GM19351 (cell line): ENCODE results near the gene MAPKAP1.

Source experiments
- ATAC-seq: cut with Tn5 transposase; IDR thresholded peaks from one replicate; pipeline ENCODE4 v1.9.1; 2021; ENCODE audit warnings: mild to moderate bottlenecking, moderate library complexity; ENCODE audit not compliant: unreplicated experiment

The MAPKAP1 gene

DNA sequence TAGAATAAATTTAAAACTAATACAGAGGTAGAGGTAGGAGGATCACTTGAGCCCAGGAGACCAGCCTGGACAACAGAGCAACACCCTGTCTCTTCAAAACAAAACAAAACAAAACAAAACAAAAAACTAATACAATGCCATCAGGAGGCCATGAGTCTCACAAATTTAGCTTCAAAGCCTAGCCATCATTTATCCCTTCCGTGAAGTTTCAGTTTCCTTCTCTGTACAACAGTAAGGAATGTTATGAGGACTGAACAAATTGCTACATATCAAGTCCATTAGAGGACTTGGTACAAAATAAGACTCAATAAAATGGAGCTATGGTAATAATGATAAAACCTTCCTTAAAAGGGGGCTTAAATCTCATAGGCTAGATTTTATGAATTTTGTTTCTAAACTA is 60.8 kb downstream of the MAPKAP1 start:
- no peak for ATAC-seq

DNA sequence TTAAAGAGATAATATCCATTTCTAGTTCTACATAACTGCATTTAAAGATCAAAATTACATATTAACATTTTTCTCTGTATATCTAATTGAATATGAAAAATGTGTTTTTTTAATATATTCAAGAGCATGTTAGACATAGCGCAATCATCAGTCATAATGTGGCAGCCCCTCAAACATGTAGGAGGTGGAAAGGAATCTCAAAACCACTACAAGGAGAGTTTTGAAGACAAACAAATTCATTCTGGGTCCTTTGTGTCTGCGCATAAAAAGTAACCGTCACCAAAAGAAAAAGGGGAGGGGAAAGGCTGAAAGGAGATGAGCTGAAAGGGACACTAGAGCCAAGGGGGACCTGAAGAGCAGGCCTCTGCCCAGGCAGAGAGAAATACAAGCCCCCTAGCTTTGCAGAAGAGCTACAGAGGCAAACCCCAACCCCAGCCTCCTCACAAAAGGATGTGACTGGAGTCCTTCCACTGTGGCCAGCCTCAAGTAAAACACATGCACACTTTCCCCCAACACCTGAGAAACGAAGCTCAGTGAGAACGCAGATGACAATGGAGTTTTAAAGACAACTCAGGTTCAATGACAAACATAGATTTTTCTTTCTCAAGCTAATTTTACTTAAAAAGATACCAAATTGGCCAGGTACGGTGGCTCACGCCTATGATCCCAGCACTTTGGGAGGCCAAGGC is 62.0 kb downstream of the MAPKAP1 start:
- ATAC-seq: no peak

DNA sequence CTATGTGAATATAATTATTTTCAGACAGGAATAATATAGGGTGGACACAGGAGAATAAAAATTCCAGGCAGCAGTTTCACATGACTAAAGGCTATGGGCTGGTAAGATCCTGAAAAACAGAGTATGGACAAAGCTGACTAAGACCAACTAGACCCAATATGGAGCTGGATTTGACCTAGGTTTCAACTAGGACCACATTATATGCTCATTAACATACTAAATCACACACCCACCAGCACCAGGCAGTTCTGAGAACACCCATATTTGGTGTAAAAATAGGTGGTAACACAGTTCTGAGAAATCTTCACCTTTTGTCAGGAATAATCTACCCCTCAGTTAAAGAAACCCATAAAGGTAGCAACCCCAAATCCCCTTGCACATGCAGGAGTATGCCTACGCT is 64.7 kb downstream of the MAPKAP1 start:
- ATAC-seq: no peak

DNA sequence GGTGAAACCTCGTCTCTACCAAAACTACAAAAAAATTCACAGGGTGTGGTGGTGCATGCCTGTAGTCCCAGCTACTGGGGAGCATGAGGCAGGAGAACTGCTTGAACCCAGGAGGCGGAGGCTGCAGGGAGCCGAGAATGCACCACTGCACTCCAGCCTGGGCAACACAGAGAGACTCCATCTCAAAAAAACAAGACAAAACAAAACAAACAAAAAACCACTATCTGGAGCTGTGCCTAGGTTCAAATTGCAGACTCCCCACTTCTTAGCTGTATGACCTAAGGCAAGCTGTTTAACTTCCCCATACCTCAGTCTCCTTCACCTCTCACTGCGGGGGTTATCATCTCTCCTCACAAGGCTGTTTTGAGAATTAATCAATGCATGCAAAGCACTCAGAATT is 68.0 kb downstream of the MAPKAP1 start:
- no peak for ATAC-seq

DNA sequence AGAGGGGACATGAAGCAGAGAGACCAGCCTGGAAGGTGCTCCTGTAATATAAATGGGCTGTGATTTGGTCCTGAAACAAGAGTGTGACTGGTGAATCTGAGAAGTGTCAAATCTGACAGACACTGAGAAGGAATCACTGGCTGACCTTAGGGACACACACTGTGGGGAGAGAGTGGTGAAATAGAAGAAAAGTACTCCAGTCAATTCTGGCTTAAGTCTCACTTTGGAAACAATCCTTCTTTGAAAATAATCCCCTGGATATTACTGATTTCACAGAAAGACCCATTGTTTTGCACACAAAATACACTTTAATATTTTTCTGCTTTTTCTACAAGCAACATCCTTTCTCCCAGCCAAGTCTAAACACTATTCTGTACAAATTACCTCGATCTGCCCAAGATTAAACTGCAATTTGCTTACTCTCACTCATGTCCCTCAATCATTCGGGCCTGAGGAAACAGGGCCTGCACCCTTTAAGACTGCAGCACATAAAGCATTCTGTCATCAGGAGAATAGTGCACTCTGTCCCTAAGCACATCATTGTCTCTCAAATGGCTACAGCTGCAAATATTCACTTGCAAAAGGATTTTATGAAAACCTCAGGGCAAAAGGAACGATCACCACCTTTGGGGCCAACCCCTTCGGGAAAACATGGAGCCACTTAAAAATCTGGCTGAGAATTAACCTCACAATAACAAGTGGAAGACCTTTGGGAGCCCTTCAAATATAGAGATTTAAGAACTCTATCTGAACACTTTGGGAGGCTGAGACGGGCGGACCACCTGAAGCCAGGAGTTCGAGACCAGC is 68.6 kb downstream of the MAPKAP1 start:
- no peak for ATAC-seq

DNA sequence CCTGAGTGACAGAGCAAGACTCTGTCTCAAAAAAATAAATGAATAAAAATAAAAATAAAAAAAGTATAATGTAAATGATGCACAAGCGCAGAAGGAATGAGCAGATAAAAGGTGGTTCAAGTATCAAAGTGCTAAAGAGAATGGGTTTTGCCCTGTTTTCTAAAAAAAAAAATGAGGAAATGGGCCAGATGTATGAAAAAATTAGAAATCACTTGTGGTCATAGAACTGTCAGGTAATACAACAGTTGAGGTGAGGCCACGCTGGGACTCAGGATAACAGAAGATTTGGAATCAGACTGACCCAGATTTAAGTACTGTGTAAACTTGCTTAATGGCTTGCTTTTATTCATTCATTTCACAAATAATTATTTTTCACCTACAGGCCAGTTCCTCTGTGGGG is 69.8 kb downstream of the MAPKAP1 start:
- ATAC-seq: no peak

DNA sequence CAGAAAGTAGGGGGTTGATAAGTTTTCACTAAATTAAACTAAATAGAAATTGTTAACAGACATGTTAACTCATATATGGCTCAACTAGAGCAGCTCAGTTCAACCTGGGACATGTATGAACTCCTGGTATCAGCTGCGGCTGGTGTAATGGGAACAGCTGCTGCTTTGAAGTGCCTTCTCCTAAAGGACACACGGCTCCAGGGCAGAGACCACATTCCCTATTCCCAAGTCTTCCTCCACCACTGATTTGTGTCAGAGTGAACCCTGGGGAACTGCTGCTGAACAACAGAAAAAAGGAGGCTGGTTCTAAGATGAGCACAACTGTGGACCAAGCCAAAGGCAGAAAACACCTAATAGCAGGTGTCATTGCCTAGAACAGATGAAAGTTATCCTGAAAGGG is 71.1 kb downstream of the MAPKAP1 start:
- ATAC-seq: no peak

DNA sequence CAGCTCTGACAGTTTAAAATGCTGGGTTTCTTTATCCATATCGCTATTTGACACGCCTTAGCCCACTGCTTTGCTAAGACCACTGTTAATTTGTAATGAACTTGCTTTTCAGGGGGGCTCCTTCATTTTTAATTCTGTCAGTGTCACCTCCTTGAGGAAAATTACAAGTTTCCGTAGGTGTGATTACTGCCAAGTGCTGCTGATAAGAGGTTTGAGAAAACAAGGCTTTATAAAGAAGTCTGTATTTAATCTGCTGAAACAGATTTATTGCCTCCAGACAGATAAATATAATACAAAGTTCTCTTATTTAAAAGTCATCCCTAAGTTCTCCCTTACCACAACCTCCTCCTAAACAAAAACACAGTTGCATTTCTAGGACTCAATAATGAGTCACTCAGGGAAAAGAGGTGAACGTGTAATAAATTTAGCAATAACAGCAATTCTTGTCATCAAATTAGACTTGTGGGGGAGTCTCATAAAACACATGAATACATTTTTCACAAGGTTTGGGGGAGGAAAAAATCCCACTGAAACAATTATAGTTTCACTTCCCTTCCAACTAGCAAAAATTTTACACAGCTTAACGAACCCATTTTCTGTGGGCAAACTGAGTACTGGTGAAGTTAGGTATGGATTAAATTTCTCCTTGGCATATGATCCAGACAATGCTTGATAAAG is 72.8 kb downstream of the MAPKAP1 start:
- no peak for ATAC-seq

DNA sequence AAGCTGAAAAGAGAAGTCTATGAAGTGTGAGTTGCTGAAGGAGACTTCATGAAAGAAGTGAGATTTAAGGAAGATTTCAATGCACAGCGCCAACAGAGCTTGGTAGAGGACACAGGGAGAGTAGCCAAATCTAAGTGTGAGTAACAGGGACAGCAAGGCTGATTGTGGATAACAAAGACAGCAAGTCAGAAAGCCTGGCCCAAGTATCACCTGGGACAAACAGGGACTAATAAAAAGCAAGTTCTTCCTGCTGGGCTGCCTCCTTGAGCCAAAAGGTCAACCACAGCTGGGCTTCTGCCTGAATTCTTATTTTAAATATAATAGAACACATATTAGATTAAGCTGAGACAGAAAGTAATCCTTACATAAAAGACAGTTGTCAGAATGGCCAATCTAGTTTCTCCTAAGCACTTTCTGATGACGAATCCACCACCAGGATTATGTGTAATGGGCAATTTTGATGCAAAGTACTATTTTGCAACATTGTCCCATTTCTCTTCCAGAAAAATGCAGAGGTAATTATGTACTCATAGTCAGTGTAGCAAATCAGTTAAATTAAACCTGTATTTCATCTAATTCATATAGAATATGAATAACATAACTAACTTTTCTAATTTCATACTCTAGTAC is 73.8 kb downstream of the MAPKAP1 start:
- no peak for ATAC-seq

DNA sequence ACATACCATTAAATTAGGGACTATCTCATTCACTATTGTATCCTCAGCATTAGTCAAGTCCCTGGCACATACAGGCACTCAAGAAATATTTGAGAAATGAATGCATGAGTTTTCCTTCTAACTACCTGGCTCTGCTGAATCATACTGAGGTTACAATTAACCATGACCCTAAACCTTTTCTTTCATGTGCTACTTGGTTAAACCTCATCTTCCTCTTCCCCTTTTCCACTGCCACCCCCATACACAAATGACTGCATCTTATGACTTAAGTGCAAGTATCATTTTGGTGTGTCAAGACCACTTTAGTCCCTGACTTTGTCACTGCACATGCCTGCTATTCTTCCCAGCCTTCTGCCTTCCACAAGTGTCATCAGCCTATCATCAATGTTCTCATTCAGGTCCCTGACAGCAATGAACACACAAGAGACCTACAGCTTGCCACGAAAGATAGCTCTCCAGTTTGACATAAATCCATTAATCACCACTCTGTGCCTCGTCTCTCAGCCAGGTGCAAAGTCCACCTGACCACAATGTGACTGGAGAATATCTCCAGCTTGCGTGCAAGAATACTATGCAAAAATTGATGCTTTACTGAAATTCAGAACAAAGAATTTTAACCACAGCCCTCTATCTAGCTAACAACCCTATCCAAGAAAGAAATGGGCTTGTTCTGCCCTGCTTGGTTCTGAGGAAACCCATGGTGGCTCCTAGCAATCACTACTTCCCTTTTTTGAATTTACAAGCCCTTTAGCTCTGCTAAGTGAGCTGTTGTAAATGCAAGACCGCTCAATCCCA is 74.5 kb downstream of the MAPKAP1 start:
- peak; percentile 60 for ATAC-seq

DNA sequence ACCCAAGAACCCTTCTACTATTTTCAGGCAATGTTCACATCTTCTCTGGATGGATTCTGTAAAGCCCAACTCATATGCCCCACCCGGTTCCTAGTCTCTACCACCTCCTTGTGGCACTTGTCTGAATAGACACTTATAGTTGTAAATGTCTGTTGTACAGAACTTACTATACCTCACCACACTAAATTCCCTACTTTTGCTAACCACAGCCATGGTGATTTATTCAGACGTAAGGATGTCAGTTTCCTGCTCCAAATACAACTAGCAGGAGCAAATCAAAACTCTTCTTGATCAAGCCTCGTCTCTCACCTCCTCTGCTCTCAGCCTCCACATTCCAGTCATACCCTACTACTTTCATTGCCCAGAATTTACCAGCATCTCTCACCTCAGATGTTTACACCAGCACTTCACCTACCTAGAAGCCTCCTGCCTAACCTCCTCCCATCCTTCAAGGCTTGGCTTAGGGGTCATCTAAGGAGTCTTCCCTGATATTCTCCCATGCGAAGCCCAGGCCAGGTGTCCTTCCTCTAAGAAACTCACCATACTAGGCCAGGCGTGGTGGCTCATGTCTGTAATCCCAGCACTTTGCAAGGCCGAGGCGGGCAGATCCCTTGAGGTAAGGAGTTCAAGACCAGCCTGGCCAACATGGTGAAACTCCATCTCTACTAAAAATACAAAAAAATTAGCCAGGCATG is 75.5 kb downstream of the MAPKAP1 start:
- no peak for ATAC-seq

DNA sequence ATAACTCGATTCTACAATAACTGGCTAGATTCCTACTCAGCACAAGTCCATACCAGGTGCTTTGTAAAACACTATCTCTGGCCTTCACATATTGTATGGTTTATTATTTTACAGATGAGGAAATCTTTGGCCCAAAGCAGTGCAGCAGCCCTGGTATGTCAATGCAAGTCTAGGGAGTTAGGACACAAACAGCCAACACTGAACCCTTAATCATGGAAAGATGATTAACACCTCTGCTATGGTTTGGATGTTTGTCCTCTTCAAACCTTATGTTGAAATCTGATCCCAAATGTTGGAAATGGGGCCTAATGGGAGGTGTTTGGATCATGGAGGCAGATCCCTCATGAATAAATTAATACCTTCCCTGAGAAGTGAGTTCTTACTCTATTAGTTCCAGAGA is 76.6 kb downstream of the MAPKAP1 start:
- ATAC-seq: no peak

DNA sequence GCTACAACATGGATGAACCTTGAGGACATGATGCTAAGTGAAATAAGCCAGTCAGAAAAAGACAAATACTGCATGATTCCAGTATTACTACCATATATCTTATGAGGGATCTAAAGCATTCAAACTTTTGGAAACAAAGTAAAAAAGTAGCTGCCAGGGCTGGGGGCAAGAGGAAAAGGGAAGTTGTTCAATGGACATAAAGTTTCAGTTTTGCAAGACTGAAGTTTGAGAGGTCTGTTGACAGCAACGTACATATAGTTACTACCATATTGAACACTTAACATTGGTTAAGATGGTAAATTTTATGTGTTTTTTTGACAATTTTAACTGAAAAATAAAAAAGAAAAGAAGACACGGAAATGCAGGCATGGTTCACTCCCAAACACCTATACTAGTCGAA is 77.6 kb downstream of the MAPKAP1 start:
- ATAC-seq: no peak

DNA sequence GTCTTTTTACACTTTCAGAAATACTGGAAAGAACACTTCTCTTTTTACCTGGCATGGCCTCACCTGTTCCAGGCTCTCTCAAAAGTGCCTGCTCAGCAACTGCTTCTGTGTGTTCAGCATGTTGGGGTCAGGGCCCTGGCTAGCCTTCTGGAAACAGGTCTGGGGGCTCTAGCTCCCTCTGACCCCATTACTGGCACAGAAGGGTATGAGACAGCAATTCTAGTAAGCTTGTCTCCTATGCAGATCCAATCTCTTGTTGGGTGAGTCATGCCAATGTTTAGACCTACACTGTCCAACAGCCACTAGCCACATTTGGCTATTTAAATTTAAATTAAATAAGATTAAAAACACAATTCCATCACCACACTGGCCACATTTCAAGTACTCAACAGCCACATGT is 80.8 kb downstream of the MAPKAP1 start:
- ATAC-seq: no peak

DNA sequence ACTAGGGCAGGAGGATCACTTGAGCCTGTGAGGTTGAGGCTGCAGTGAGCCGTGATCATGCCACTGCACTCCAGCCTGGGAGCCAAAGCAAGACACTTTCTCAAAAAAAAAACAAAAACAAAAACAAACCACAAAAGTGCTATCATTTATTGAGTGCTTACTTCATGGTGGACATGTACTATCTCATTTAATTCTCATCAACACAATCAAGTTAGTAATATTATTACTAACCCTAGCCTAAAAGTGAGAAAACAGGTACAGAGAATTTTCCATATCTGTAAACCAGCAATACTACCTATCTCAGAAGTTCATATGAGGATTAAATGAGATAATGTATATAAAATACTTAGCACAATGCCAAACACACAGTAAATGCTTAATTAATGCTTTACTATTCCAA is 85.8 kb downstream of the MAPKAP1 start:
- no peak for ATAC-seq

DNA sequence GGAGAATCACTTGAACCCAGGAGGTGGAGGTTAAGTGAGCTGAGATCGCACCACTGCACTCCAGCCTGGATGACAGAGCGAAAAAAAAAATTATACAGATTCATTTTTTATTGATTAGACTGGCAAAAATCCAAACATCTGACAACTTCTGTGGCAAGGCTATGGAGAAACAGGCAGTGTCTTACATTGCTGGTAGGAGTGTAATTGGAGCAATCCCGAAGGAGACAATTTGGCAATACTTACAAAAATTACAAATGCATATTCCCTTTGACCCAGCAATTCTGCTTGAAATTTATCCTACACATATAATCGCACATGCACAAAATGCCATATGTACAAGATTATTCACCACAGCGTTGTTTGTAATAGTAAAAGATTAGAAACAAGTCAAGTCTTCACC is 86.8 kb downstream of the MAPKAP1 start:
- ATAC-seq: no peak

DNA sequence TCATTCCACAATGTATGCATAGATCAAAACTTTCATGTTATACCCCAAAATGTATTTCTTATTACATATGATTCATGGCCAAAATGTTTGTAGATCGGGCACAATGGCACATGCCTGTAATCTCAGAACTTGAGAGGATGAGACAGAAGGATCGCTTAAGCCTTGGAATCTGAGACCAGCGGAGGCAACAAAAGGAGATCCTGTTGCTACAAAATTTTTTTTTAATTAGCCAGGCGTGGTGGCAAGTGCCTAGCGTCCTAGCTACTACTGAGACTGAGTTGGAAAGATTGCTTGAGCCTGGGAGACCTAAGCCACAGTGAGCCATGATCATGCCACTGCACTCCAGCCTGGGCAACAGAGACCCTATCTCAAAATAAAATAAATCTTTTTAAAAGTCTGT is 89.9 kb downstream of the MAPKAP1 start:
- ATAC-seq: no peak

DNA sequence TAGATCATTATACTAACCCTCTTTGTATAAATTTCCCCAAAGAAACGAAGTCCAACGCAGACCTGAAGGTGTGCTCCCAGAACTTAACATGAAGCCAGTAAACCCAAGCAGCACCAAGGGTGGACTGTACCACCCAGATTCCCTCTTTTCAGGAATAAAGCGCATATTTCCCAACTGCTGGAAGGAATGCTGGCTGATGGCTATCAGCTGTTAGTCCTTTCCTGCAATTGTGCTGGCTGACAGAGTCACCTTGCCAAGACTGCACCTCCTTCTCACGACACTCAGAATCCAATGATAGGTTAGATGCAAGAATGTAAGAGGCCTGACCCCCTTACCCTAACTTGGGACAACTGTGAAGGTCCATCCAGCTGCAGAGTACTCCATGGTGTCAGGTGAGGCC is 93.9 kb downstream of the MAPKAP1 start:
- ATAC-seq: no peak

DNA sequence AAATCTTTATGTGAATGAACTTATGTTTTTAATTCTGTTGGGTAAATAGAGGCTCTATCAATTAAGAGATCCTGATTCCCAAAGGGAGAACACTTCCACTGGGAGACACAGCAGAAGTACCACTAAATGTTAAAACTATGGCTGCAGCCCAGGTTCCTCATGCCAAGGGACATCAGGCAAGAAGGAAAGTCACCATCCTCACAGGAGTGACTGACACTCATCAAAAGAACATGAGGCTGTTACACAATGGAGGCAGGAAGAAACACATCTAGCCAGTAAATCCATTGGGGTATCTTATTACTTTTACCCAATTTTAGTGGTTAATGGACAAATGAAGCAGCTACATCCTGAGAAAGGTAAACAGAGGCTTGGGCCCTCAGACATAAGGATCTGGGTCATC is 94.4 kb downstream of the MAPKAP1 start:
- ATAC-seq: no peak

DNA sequence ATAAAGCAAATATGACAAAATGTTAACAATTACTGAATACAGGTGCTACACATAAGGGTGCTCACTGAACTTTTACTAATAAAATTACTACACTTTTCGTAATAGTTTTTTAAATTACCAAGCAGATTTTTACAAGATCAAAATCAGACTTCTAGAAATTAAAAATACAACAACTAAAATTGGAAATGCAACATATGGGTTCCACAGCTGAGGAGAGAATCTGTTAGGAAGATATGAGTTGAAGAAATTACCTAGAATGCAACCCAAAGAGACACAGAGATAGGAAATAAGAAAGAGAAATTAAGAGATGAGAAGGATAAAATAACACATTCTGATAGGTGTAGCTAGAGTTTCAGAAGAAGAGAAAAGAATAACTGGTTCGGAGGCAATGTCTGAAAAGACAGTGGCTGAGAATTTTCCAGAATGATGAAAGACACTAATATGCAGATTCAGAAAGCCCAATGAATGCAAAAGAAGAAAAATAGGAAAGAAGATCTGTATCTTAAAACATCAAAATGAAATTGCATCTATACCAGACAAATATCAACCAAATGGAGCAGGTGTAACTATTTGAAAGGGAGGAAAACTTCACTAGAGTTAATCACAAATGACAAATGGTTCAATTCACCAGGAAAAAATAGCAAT is 95.8 kb downstream of the MAPKAP1 start:
- ATAC-seq: no peak
